ENCODE data around the gene CHEK1. TPM values are rescaled to one million over a fixed set of nuclear protein-coding genes. Genes with fewer than 3 reads are reported as not detected.
A peak's percentile ranks its signal among the peaks of the same experiment; 100 is the strongest.

The CHEK1 gene
- total RNA-seq, 1 experiment from 2014 or later = 71.6 TPM

DNA sequence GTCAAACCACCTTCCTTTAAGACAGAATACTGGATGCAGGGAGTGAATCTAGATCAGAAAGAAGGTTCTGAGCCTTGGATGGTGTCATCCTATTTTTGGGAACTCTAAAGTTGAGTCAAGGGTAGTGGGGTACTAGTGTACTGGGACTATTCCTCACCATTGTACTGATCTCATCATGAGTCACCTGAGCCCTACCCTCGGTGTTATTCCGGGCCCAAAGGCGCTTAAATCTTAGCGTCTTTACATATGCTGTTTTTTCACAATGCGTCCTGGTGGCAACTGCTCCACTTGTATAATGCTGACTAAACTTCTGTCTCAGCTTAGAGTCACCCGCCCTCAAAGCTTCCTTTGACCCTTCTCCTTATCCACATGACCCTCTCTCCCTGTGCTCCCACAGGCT is 95.8 kb downstream of the CHEK1 start:
- ChIA-PET CTCF (no interaction called here), POLR2A (no interaction called here)
- H3K27ac ChIP-seq (ENCODE audit: low read length) = no peak overlapping the region
- H3K4me3 ChIP-seq (ENCODE audit: low read depth in 2 of 2, low read length in 2 of 2) = no peak overlapping the region
- in situ Hi-C loops (cut with HindIII; ENCODE audit: low pct_unique_long_range_greater_than_20kb, low sequenced_read_pairs) (no loop called here), intact Hi-C loops (cut with micrococcal nuclease; ENCODE audit: unreplicated experiment) (no loop called here)
- peaks cover 16% of the 10 kb centered on the region for H3K27me3 ChIP-seq (ENCODE audit: control insufficient read depth, insufficient read depth, low read length)
- no peak for TF ChIP-seq POLR2AphosphoS5 (IDR thresholded peaks at IDR 0.05; ENCODE audit: low read depth, low read length)
- TF ChIP-seq, protein P1, sequence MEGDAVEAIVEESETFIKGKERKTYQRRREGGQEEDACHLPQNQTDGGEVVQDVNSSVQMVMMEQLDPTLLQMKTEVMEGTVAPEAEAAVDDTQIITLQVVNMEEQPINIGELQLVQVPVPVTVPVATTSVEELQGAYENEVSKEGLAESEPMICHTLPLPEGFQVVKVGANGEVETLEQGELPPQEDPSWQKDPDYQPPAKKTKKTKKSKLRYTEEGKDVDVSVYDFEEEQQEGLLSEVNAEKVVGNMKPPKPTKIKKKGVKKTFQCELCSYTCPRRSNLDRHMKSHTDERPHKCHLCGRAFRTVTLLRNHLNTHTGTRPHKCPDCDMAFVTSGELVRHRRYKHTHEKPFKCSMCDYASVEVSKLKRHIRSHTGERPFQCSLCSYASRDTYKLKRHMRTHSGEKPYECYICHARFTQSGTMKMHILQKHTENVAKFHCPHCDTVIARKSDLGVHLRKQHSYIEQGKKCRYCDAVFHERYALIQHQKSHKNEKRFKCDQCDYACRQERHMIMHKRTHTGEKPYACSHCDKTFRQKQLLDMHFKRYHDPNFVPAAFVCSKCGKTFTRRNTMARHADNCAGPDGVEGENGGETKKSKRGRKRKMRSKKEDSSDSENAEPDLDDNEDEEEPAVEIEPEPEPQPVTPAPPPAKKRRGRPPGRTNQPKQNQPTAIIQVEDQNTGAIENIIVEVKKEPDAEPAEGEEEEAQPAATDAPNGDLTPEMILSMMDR (IDR thresholded peaks at IDR 0.05) = no peak
- TF ChIP-seq SIN3A (IDR thresholded peaks at IDR 0.05; ENCODE audit: borderline replicate concordance, insufficient read depth, low read depth, low read length) = no peak
- TF ChIP-seq TCF7L2 (IDR thresholded peaks at IDR 0.05; ENCODE audit: low read depth, low read length) = no peak
- TF ChIP-seq, protein P2, sequence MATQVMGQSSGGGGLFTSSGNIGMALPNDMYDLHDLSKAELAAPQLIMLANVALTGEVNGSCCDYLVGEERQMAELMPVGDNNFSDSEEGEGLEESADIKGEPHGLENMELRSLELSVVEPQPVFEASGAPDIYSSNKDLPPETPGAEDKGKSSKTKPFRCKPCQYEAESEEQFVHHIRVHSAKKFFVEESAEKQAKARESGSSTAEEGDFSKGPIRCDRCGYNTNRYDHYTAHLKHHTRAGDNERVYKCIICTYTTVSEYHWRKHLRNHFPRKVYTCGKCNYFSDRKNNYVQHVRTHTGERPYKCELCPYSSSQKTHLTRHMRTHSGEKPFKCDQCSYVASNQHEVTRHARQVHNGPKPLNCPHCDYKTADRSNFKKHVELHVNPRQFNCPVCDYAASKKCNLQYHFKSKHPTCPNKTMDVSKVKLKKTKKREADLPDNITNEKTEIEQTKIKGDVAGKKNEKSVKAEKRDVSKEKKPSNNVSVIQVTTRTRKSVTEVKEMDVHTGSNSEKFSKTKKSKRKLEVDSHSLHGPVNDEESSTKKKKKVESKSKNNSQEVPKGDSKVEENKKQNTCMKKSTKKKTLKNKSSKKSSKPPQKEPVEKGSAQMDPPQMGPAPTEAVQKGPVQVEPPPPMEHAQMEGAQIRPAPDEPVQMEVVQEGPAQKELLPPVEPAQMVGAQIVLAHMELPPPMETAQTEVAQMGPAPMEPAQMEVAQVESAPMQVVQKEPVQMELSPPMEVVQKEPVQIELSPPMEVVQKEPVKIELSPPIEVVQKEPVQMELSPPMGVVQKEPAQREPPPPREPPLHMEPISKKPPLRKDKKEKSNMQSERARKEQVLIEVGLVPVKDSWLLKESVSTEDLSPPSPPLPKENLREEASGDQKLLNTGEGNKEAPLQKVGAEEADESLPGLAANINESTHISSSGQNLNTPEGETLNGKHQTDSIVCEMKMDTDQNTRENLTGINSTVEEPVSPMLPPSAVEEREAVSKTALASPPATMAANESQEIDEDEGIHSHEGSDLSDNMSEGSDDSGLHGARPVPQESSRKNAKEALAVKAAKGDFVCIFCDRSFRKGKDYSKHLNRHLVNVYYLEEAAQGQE (IDR thresholded peaks at IDR 0.05; ENCODE audit: insufficient read depth in 1 of 2, low read depth in 2 of 2, low read length in 1 of 2) = no peak
- BruUV-seq (replicated peaks) = no TSS peak
- no peaks in the 10 kb centered on the region for H3K36me3 ChIP-seq (ENCODE audit: control insufficient read depth, insufficient read depth, low read length)
- no peak for ATAC-seq
- no peak for DNase-seq (ENCODE audit: low read depth, low spot score)
- H3K4me1 ChIP-seq (ENCODE audit: control insufficient read depth, insufficient read depth, low read length) = no peaks in the 10 kb centered on the region
- H3K9me3 ChIP-seq (ENCODE audit: control insufficient read depth, insufficient read depth, low read depth, low read length) = no peaks in the 10 kb centered on the region

DNA sequence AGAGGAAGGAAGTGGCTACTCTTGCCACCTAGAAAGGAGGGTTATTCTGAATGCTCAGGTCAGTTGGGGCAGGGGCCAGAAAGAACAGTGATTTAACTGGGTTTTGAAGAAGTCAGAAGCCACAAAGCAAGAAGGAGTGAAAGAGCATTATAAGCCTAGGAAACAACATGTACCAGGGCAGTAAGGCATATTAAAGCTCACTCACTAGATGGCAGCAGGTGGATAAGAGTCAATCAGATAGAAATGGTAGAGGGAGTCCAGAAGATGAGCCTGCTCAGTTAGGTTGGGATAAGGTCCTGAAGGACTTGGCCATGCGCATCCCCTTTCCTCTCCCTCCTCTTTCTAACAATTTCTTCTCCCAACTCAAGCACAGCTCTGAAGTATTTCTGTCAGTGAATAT is 99.2 kb downstream of the CHEK1 start:
- no peak overlapping the region for H3K4me3 ChIP-seq (ENCODE audit: low read depth in 2 of 2, low read length in 2 of 2)
- no TSS peak for BruUV-seq (replicated peaks)
- DNase-seq (ENCODE audit: low read depth, low spot score) (no peak), ATAC-seq (peak; percentile 85)
- no peaks in the 10 kb centered on the region for H3K9me3 ChIP-seq (ENCODE audit: control insufficient read depth, insufficient read depth, low read depth, low read length)
- CTCF ChIA-PET = no interaction called here
- intact Hi-C loops (cut with micrococcal nuclease; ENCODE audit: unreplicated experiment) (loop anchor here (1.0 kb wide), 1 partner anchor 150 kb away; no protein-coding TSS in a partner anchor), in situ Hi-C loops (cut with HindIII; ENCODE audit: low pct_unique_long_range_greater_than_20kb, low sequenced_read_pairs) (no loop called here)
- H3K36me3 ChIP-seq (ENCODE audit: control insufficient read depth, insufficient read depth, low read length) = no peaks in the 10 kb centered on the region
- TF ChIP-seq POLR2AphosphoS5 (IDR thresholded peaks at IDR 0.05; ENCODE audit: low read depth, low read length) (no peak), TCF7L2 (IDR thresholded peaks at IDR 0.05; ENCODE audit: low read depth, low read length) (no peak)
- TF ChIP-seq, protein P1 (IDR thresholded peaks at IDR 0.05) = peak; percentile 67
- H3K4me1 ChIP-seq (ENCODE audit: control insufficient read depth, insufficient read depth, low read length) = no peaks in the 10 kb centered on the region
- POLR2A ChIA-PET = no interaction called here
- H3K27me3 ChIP-seq (ENCODE audit: control insufficient read depth, insufficient read depth, low read length) = peaks cover 21% of the 10 kb centered on the region
- no peak overlapping the region for H3K27ac ChIP-seq (ENCODE audit: low read length)

Other genes starting within 250 kb of the CHEK1 start
- 2.4 TPM for gene FEZ1, start 128.9 kb upstream of the CHEK1 start, total RNA-seq (2021; ENCODE audit: unreplicated experiment)
- 193 TPM for gene EI24, start 55.7 kb upstream of the CHEK1 start, total RNA-seq (2021; ENCODE audit: unreplicated experiment)
- 229 TPM for gene STT3A, start 32.3 kb upstream of the CHEK1 start, total RNA-seq (2021; ENCODE audit: unreplicated experiment)
- gene ACRV1, start 55.7 kb downstream of the CHEK1 start, total RNA-seq (2021; ENCODE audit: unreplicated experiment) = 0.26 TPM
- not detected for gene PATE1, start 121.1 kb downstream of the CHEK1 start, total RNA-seq (2021; ENCODE audit: unreplicated experiment)
- gene PATE2, start 153.7 kb downstream of the CHEK1 start, total RNA-seq (2021; ENCODE audit: unreplicated experiment) = 0.18 TPM
- not detected for gene PATE3, start 163.0 kb downstream of the CHEK1 start, total RNA-seq (2021; ENCODE audit: unreplicated experiment)
- gene PATE4, start 208.2 kb downstream of the CHEK1 start, total RNA-seq (2021; ENCODE audit: unreplicated experiment) = not detected

Measured in Panc1 (cell line).